Left ventricle myocardium superior (tissue), 1 donor: Measurements from ENCODE around the gene C2orf92. TPM values are rescaled to one million over a fixed set of nuclear protein-coding genes. Genes with fewer than 3 reads are reported as not detected.
"Not testable (repeated sequence)": the region's sequence is repeated elsewhere in the genome, so short reads cannot be mapped to it uniquely, and the experiment has no call there.

Source experiments
- ATAC-seq: fragments of 200-7000 bp; cut with Tn5 transposase; one replicate; pipeline ENCODE4 v1.9.1; 2020; ENCODE audit warnings: mild to moderate bottlenecking, moderate library complexity
- DNase-seq: peaks from one replicate; pipeline ENCODE4 v3.0.0-alpha.2; 2020
- intact Hi-C: fragments of 100-400 bp; cut with micrococcal nuclease; formaldehyde crosslinking; loops from one replicate; pipeline ENCODE4 v1.11.0; 2022
- total RNA-seq: library from RNA; stranded (reverse); fragmentation: NEBNext Ultra II Directional; extraction: Animal tissue kit (Norgen Biotek cat#: 25700); gene quantifications from one replicate; pipeline ENCODE4 v1.2.1, GENCODE V29; 2021
- donor health status: DM: no; HTN: yes; CAD: no; lungs with severe emphysema.

C2orf92 gene
- total RNA-seq, 1 donor from 2014 or later = 2.3 TPM

- DNase-seq = no peak
- intact Hi-C loops = no loop called here
- ATAC-seq = no peak
These were observed 8.0 kb downstream of the C2orf92 start for GRCh38 chr2:97677480-97677879.

GRCh38 chr2:97678298-97678697 is 8.8 kb downstream of the C2orf92 start:
- DNase-seq (no peak), ATAC-seq (no peak)
- intact Hi-C loops = no loop called here

- intact Hi-C loops, ATAC-seq, DNase-seq: not testable (repeated sequence)
These were observed 17.7 kb downstream of the C2orf92 start for GRCh38 chr2:97687235-97687634.

- intact Hi-C loops = no loop called here
- ATAC-seq (no peak), DNase-seq (no peak)
These were observed 18.7 kb downstream of the C2orf92 start for GRCh38 chr2:97688062-97688827.

- ATAC-seq (no peak), DNase-seq (no peak)
- intact Hi-C loops = loop anchor here (10.0 kb wide), 1 partner anchor 96 kb away; no protein-coding TSS in a partner anchor
These were observed 21.7 kb downstream of the C2orf92 start for GRCh38 chr2:97691166-97691565.

GRCh38 chr2:97693476-97693875 is 24.0 kb downstream of the C2orf92 start:
- DNase-seq (no peak), ATAC-seq (no peak)
- intact Hi-C loops = loop anchor here (10.0 kb wide), 1 partner anchor 99 kb away; no protein-coding TSS in a partner anchor

GRCh38 chr2:97695744-97696143 is 26.2 kb downstream of the C2orf92 start:
- intact Hi-C loops = loop anchor here (10.0 kb wide), 1 partner anchor 101 kb away; no protein-coding TSS in a partner anchor

GRCh38 chr2:97697252-97698235 is 28.0 kb downstream of the C2orf92 start:
- intact Hi-C loops = loop anchor here (10.0 kb wide), 1 partner anchor 103 kb away; no protein-coding TSS in a partner anchor
- peak; percentile 93 for ATAC-seq
- peak; percentile 95 for DNase-seq

More at GRCh38 chr2:97695744-97696143, 26.2 kb downstream of the C2orf92 start:
- DNase-seq (no peak), ATAC-seq (no peak)

GRCh38 chr2:97698530-97698929 is 29.0 kb downstream of the C2orf92 start:
- intact Hi-C loops = loop anchor here (10.0 kb wide), 1 partner anchor 104 kb away; no protein-coding TSS in a partner anchor

GRCh38 chr2:97699765-97700444 is 30.4 kb downstream of the C2orf92 start:
- peak; percentile 79 for ATAC-seq
- no peak for DNase-seq
- intact Hi-C loops = loop anchor here (10.0 kb wide), 1 partner anchor 105 kb away; no protein-coding TSS in a partner anchor

More at GRCh38 chr2:97698530-97698929, 29.0 kb downstream of the C2orf92 start:
- DNase-seq = no peak
- no peak for ATAC-seq

- intact Hi-C loops = no loop called here
- DNase-seq (no peak), ATAC-seq (no peak)
These were observed 31.7 kb downstream of the C2orf92 start for GRCh38 chr2:97701186-97701585.

- DNase-seq (no peak), ATAC-seq (no peak)
- intact Hi-C loops = no loop called here
These were observed 32.4 kb downstream of the C2orf92 start for GRCh38 chr2:97701851-97702465.

- ATAC-seq = no peak
- DNase-seq = no peak
- intact Hi-C loops = no loop called here
These were observed 33.4 kb downstream of the C2orf92 start for GRCh38 chr2:97702731-97703470.

GRCh38 chr2:97703741-97704140 is 34.2 kb downstream of the C2orf92 start:
- DNase-seq (no peak), ATAC-seq (no peak)
- intact Hi-C loops = no loop called here

- intact Hi-C loops = no loop called here
- DNase-seq = no peak
- no peak for ATAC-seq
These were observed 35.5 kb downstream of the C2orf92 start for GRCh38 chr2:97704989-97705388.

- DNase-seq = no peak
- intact Hi-C loops = no loop called here
These were observed 36.6 kb downstream of the C2orf92 start for GRCh38 chr2:97706112-97706511.

GRCh38 chr2:97706708-97707345 is 37.3 kb downstream of the C2orf92 start:
- intact Hi-C loops = no loop called here
- no peak for ATAC-seq
- no peak for DNase-seq

More at GRCh38 chr2:97706112-97706511, 36.6 kb downstream of the C2orf92 start:
- ATAC-seq = no peak
